Measurements from ENCODE around the gene PTHLH. TPM values are rescaled to one million over a fixed set of nuclear protein-coding genes. Genes with fewer than 3 reads are reported as not detected.

The PTHLH gene
- total and polyA plus RNA-seq, 2 donors (not counting 1 experiment from before 2014, with no cell fraction given), result not detected

GRCh38 chr12:27971606-27972005, 927 bp downstream of the PTHLH start:
- POLR2A ChIA-PET, result no interaction called here
- no peak overlapping the region for H2AFZ ChIP-seq (ENCODE audit: insufficient read depth, low read depth, low read length, poor library complexity, severe bottlenecking)
- peaks cover 19% of the 10 kb centered on the region for H3K4me1 Mint-ChIP-seq
- H3K4me3 ChIP-seq (ENCODE audit: control extremely low read depth in 1 of 5, extremely low read depth in 1 of 5, insufficient read depth in 1 of 5, low read depth in 2 of 5, low read length in 4 of 5), result no peak overlapping the region
- H4K20me1 ChIP-seq (ENCODE audit: control insufficient read depth, insufficient read depth, low read length, poor library complexity, severe bottlenecking), result no peaks in the 10 kb centered on the region
- TF ChIP-seq CTCF (IDR thresholded peaks at IDR 0.05) (no peak), EZH2 (IDR thresholded peaks at IDR 0.05; ENCODE audit: borderline replicate concordance, insufficient read depth, low read depth, low read length, poor library complexity, severe bottlenecking) (no peak)
- no peaks in the 10 kb centered on the region for H3K79me2 ChIP-seq (ENCODE audit: control insufficient read depth, insufficient read depth, low read length)
- no peak overlapping the region for H3K4me2 ChIP-seq (replicated peaks; ENCODE audit: low read depth, low read length, poor library complexity, severe bottlenecking)
- no CpG with 5 or more reads among the region's 7 CpGs for WGBS (ENCODE audit: insufficient coverage)
- H3K9ac ChIP-seq (ENCODE audit: low read length), result no peak overlapping the region
- CTCF ChIA-PET, result no interaction called here
- no peak overlapping the region for H3K27ac ChIP-seq (ENCODE audit: low read length in 2 of 2)
- intact Hi-C loops (cut with micrococcal nuclease), result no loop called here
- no peaks in the 10 kb centered on the region for H3K36me3 ChIP-seq (replicated peaks in 1 of 2; ENCODE audit: control extremely low read depth in 1 of 2, control insufficient read depth in 1 of 2, extremely low read depth in 1 of 2, insufficient read depth in 2 of 2, low read length in 1 of 2)
- peak overlapping the region; percentile 63 for H3K4me3 Mint-ChIP-seq
- no peak for ATAC-seq (ENCODE audit: low read depth)
- H3K27ac Mint-ChIP-seq, result no peak overlapping the region
- H3K9me3 Mint-ChIP-seq (ENCODE audit: insufficient read depth), result no peaks in the 10 kb centered on the region
- H3K9me3 ChIP-seq (ENCODE audit: control extremely low read depth in 1 of 3, control insufficient read depth in 2 of 3, insufficient read depth in 1 of 3, low read length in 2 of 3), result peaks cover 0 to 13% (median 0%) of the 10 kb centered on the region in 3 donors
- DNase-seq, result no peak
- H3K4me1 ChIP-seq (ENCODE audit: control insufficient read depth in 2 of 2, insufficient read depth in 2 of 2, low read length in 2 of 2), result peaks cover 20 to 24% of the 10 kb centered on the region in 2 donors
- peaks cover 0 to 62% (median 51%) of the 10 kb centered on the region in 4 experiments for H3K27me3 ChIP-seq (replicated peaks in 1 of 4; ENCODE audit: control extremely low read depth in 1 of 4, control insufficient read depth in 3 of 4, insufficient read depth in 4 of 4, low read length in 3 of 4)
- H3K27me3 Mint-ChIP-seq, result peaks cover 67% of the 10 kb centered on the region

GRCh38 chr12:27971121-27971489, 1.4 kb downstream of the PTHLH start:
- H3K9me3 Mint-ChIP-seq (ENCODE audit: insufficient read depth), result no peaks in the 10 kb centered on the region
- DNase-seq, result no peak
- no peak for ATAC-seq (ENCODE audit: low read depth)
- intact Hi-C loops (cut with micrococcal nuclease), result no loop called here
- H3K4me3 Mint-ChIP-seq, result peak overlapping the region; percentile 63
- Histone ChIP-seq H4K20me1 (ENCODE audit: control insufficient read depth, insufficient read depth, low read length, poor library complexity, severe bottlenecking) (no peaks in the 10 kb centered on the region), H3K4me1 (ENCODE audit: control insufficient read depth in 2 of 2, insufficient read depth in 2 of 2, low read length in 2 of 2) (peaks cover 20 to 24% of the 10 kb centered on the region in 2 donors), H3K9ac (ENCODE audit: low read length) (no peak overlapping the region), H3K36me3 (replicated peaks in 1 of 2; ENCODE audit: control extremely low read depth in 1 of 2, control insufficient read depth in 1 of 2, extremely low read depth in 1 of 2, insufficient read depth in 2 of 2, low read length in 1 of 2) (no peaks in the 10 kb centered on the region), H3K27me3 (replicated peaks in 1 of 4; ENCODE audit: control extremely low read depth in 1 of 4, control insufficient read depth in 3 of 4, insufficient read depth in 4 of 4, low read length in 3 of 4) (peaks cover 0 to 60% (median 51%) of the 10 kb centered on the region in 4 experiments), H3K4me3 (ENCODE audit: control extremely low read depth in 1 of 5, extremely low read depth in 1 of 5, insufficient read depth in 1 of 5, low read depth in 2 of 5, low read length in 4 of 5) (no peak overlapping the region), H3K79me2 (ENCODE audit: control insufficient read depth, insufficient read depth, low read length) (no peaks in the 10 kb centered on the region), H2AFZ (ENCODE audit: insufficient read depth, low read depth, low read length, poor library complexity, severe bottlenecking) (peak overlapping the region; percentile 10), H3K4me2 (replicated peaks; ENCODE audit: low read depth, low read length, poor library complexity, severe bottlenecking) (peak overlapping the region; percentile 79), H3K27ac (ENCODE audit: low read length in 2 of 2) (no peak overlapping the region), H3K9me3 (ENCODE audit: control extremely low read depth in 1 of 3, control insufficient read depth in 2 of 3, insufficient read depth in 1 of 3, low read length in 2 of 3) (peaks cover 0 to 13% (median 0%) of the 10 kb centered on the region in 3 donors)
- TF ChIP-seq EZH2 (IDR thresholded peaks at IDR 0.05; ENCODE audit: borderline replicate concordance, insufficient read depth, low read depth, low read length, poor library complexity, severe bottlenecking) (no peak), CTCF (IDR thresholded peaks at IDR 0.05) (no peak)
- no peak overlapping the region for H3K27ac Mint-ChIP-seq
- WGBS (ENCODE audit: insufficient coverage), result 9% methylated on average over 11 of the region's 11 CpGs
- peaks cover 19% of the 10 kb centered on the region for H3K4me1 Mint-ChIP-seq
- H3K27me3 Mint-ChIP-seq, result peaks cover 65% of the 10 kb centered on the region
- POLR2A ChIA-PET, result no interaction called here
- CTCF ChIA-PET, result no interaction called here

All from B cell (primary cell).